Ovary (tissue), 10 donors: ENCODE results near the gene LIAS. TPM values are rescaled to one million over a fixed set of nuclear protein-coding genes. Genes with fewer than 3 reads are reported as not detected.
"Not testable (repeated sequence)": the region's sequence is repeated elsewhere in the genome, so short reads cannot be mapped to it uniquely, and the experiment has no call there.

Source experiments
- DNase-seq, 5 donors: peaks; one replicate each; pipeline ENCODE4 v3.0.0-alpha.2; 2019 to 2020
- H3K27ac ChIP-seq, 2 donors: fragments of 200-600 bp; one replicate each; pipeline versions ENCODE4 v1.5.1 to v1.8.0; 2019 to 2022
- H3K27me3 ChIP-seq: fragments of 200-600 bp; one replicate; pipeline ENCODE4 v1.8.0; 2022
- H3K36me3 ChIP-seq: fragments of 200-600 bp; sonication (generic); one replicate; pipeline ENCODE4 v1.5.1; 2019
- H3K4me1 ChIP-seq: one replicate; pipeline ENCODE4 v1.8.1; 2013; ENCODE audit warnings: mild to moderate bottlenecking, moderate library complexity; ENCODE audit not compliant: insufficient read depth
- H3K4me3 ChIP-seq: fragments of 200-600 bp; sonication (generic); one replicate; pipeline ENCODE4 v1.5.1; 2017
- H3K9me3 ChIP-seq, 2 donors: fragments of 200-600 bp in 1 of 2; sonication (generic) in 1 of 2; one replicate each; pipeline versions ENCODE4 v1.5.1 to v1.8.1; 2013 to 2019; ENCODE audit warnings: mild to moderate bottlenecking in 1 of 2, moderate library complexity in 1 of 2
- EP300 ChIP-seq: sonication (generic); formaldehyde crosslinking; IDR thresholded peaks from one replicate; pipeline ENCODE4 v1.6.1; 2017; ENCODE audit warnings: antibody characterized with exemption
- POLR2A ChIP-seq: fragments of 450-650 bp; IDR thresholded peaks from one replicate; pipeline ENCODE4 v1.6.1; 2017; ENCODE audit warnings: antibody characterized with exemption, mild to moderate bottlenecking, moderate library complexity
- WGBS, 3 donors: extraction: QIAGEN DNeasy Blood & Tissue Kit in 1 of 3; methylation state at CpG; one replicate each; pipeline versions ENCODE4 v1.1.5 to v1.1.7; 2013 to 2017; 5-methylcytosine and 5-hydroxymethylcytosine counted together
- intact Hi-C, 4 donors: fragments of 100-400 bp; cut with DNase I; formaldehyde crosslinking; loops; one replicate each; pipeline versions ENCODE4 v1.11.0 to v1.15.1; 2022 to 2023
- long read RNA-seq, 3 donors: library from polyadenylated mRNA in 2 of 3; unstranded in 2 of 3; transcript quantifications; one replicate each; pipeline ENCODE4 v2.0.0 and lab custom pipeline, GENCODE V29; 2021 to 2026
- polyA plus RNA-seq, 2 donors: library from polyadenylated mRNA; stranded (reverse); fragments of 200-250 nt in 1 of 2; fragments of 350-450 nt in 1 of 2; fragmentation: Illumina TruSeq in 1 of 2; extraction: RNeasy Lipid Tissue Mini Kit (QIAGEN cat#74804) in 1 of 2; gene quantifications; one replicate each; pipeline ENCODE4 v1.2.3, GENCODE V29; 2013 to 2014
- total RNA-seq, 7 donors: library from RNA; depleted of rRNA in 2 of 7; stranded (reverse); fragments of >200 nt in 2 of 7; fragmentation: NEBNext Ultra II Directional in 3 of 7; extraction: Animal tissue kit (Norgen Biotek cat#: 25700) in 3 of 7; gene quantifications; one replicate each; pipeline versions ENCODE4 v1.1.0 to v1.2.4, GENCODE V29; 2016 to 2023
- TF ChIP-seq, protein P1 (sequence below), 3 donors: fragments of 450-650 bp in 2 of 3; fragments of 200-600 bp in 1 of 3; IDR thresholded peaks; one replicate each; pipeline versions ENCODE4 v1.5.1 to v1.8.0; 2016 to 2022; ENCODE audit warnings: antibody characterized with exemption in 3 of 3, mild to moderate bottlenecking in 1 of 3
- donor health status: DM: no; HTN: no; CAD: no; lungs with moderate emphysema.
- donor health status: DM: no; HTN: no; CAD: no.
- donor health status: Bipolar disorder and iron deficiency.
- donor health status: DM: yes; HTN: yes; CAD: no.
- donor health status: DM: no; HTN: no; CAD: no.
- donor health status: DM: yes; HTN: yes; CAD: no.

The LIAS gene
- total RNA-seq = 10 to 100 TPM; 12.7 to 22.2 (median 15.6) TPM
- 10 to 100 TPM; 24.1 to 32.4 TPM for polyA plus RNA-seq
- long read RNA-seq, donor 1, full-length matches to known transcripts = 63 of 73 reads
- long read RNA-seq, donor 1, partial matches to known transcripts = 4 of 73 reads
- long read RNA-seq, donor 1, other reads (novel, unspliced or antisense) = 6 of 73 reads
- long read RNA-seq, donor 2, full-length matches to known transcripts = 12 of 12 reads
- long read RNA-seq, donor 2, partial matches to known transcripts = 0 of 12 reads
- long read RNA-seq, donor 2, other reads (novel, unspliced or antisense) = 0 of 12 reads
- long read RNA-seq, donor 3, full-length matches to known transcripts = 14 of 17 reads
- long read RNA-seq, donor 3, partial matches to known transcripts = 0 of 17 reads
- long read RNA-seq, donor 3, other reads (novel, unspliced or antisense) = 3 of 17 reads

GRCh38 chr4:39458505-39459300 lies at the start of gene LIAS, which contains the start of gene RPL9:
Gene LIAS, plus strand, starts transcription at chr4:39459056. Its CDS starts 62 bp downstream, at chr4:39459118.
Gene RPL9, minus strand, starts transcription at chr4:39458922. Its CDS starts 483 bp downstream, at chr4:39458439.
- H3K4me3 ChIP-seq = peak within 1 kb of the TSS; percentile 76
- peak within 1 kb of the TSS; percentile 85 to 90 for H3K27ac ChIP-seq
- WGBS, 3 donors = 0 to 1% (median 0%) methylated on average over 51 to 55 of the region's 55 CpGs
- peaks cover 3% of the 10 kb centered on the region for H3K4me1 ChIP-seq
- intact Hi-C loops = loop anchor here in 1 of 4 donors (5.0 kb wide), 1 partner anchor 184 kb away; no protein-coding TSS in a partner anchor
- peaks cover 2% of the 10 kb centered on the region for H3K36me3 ChIP-seq
- H3K9me3 ChIP-seq = no peaks in the 10 kb centered on the region
- TF ChIP-seq POLR2A = peak; percentile 98
- peak; percentile 47 for TF ChIP-seq EP300
- TF ChIP-seq, protein P1, sequence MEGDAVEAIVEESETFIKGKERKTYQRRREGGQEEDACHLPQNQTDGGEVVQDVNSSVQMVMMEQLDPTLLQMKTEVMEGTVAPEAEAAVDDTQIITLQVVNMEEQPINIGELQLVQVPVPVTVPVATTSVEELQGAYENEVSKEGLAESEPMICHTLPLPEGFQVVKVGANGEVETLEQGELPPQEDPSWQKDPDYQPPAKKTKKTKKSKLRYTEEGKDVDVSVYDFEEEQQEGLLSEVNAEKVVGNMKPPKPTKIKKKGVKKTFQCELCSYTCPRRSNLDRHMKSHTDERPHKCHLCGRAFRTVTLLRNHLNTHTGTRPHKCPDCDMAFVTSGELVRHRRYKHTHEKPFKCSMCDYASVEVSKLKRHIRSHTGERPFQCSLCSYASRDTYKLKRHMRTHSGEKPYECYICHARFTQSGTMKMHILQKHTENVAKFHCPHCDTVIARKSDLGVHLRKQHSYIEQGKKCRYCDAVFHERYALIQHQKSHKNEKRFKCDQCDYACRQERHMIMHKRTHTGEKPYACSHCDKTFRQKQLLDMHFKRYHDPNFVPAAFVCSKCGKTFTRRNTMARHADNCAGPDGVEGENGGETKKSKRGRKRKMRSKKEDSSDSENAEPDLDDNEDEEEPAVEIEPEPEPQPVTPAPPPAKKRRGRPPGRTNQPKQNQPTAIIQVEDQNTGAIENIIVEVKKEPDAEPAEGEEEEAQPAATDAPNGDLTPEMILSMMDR (IDR thresholded peaks at IDR 0.05) = peak in 1 of 3 donors; percentile 24
- peak; percentile 97 to 98 (median 97) for DNase-seq
- no peaks in the 10 kb centered on the region for H3K27me3 ChIP-seq

GRCh38 chr4:39410415-39410814 lies 48.4 kb upstream of the LIAS start:
- TF ChIP-seq EP300 (no peak), POLR2A (no peak)
- TF ChIP-seq, protein P1 (IDR thresholded peaks at IDR 0.05) = no peak
- intact Hi-C loops = no loop called here
- no peak overlapping the region for H3K4me3 ChIP-seq

DNA sequence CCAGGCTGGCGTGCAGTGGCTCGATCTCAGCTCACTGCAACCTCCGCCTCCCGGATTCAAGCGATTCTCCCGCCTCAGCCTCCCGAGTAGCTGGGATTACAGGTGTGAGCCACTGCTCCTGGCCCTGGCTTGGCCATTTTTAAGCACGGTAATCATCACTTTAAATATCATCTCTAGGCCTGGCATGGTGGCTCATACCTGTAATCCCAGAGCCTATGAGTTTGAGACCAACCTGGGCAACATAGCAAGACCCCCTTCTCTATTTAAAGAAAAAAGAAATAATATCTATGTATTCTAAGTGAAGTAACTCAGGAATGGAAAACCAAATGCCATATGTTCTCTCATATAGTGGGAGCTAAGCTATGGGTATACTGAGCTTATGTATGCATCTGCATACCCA lies 47.3 kb upstream of the LIAS start:
- H3K9me3 ChIP-seq, H3K36me3 ChIP-seq, H3K4me1 ChIP-seq, intact Hi-C loops, H3K4me3 ChIP-seq, DNase-seq, H3K27ac ChIP-seq, H3K27me3 ChIP-seq: not testable (repeated sequence)
- 89 to 98% (median 93%) methylated on average over 8 of the region's 8 CpGs for WGBS, 3 donors

More at GRCh38 chr4:39410415-39410814, 48.4 kb upstream of the LIAS start:
- Histone ChIP-seq H3K4me1 (no peaks in the 10 kb centered on the region), H3K27ac (no peak overlapping the region), H3K27me3 (no peaks in the 10 kb centered on the region), H3K9me3 (no peaks in the 10 kb centered on the region), H3K36me3 (no peaks in the 10 kb centered on the region)
- no peak for DNase-seq
- WGBS, 3 donors = 5 to 17% (median 10%) methylated on average over 5 of the region's 5 CpGs

DNA sequence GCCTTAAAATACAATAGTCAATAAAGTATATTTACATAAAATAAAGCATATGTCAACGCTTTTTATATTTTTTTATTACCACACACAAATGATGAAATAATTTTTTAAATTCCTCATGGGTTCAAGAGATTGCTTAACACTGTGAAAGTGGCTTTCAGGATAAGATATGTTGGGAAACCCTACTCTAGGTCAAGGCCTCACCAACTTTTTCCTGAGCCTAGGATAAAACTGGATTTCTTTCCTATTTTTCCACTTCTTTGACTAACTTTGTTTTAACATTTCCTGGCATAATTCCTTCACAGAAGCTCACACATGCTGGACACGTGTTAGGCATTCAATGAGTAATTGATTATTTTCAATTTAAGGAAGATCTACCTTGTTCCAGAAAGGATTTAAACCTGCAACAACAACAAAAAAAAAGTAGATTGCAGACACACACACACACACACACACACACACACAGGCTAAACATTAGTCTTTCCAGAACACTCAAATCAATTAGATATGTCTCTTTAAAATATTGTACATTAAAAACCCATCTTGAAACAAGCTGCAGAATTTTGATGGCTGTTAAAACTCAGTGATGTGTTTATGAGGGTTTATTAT lies 43.1 kb upstream of the LIAS start:
- no peak overlapping the region for H3K27ac ChIP-seq
- 23 to 35% (median 26%) methylated on average over 2 of the region's 2 CpGs for WGBS, 3 donors
- no peak for DNase-seq

More for the DNA sequence above, 43.1 kb upstream of the LIAS start:
- H3K4me3 ChIP-seq = no peak overlapping the region
- no peaks in the 10 kb centered on the region for H3K4me1 ChIP-seq
- H3K27me3 ChIP-seq = no peaks in the 10 kb centered on the region
- no peak for TF ChIP-seq EP300
- TF ChIP-seq, protein P1 (IDR thresholded peaks at IDR 0.05) = no peak
- no peaks in the 10 kb centered on the region for H3K9me3 ChIP-seq
- intact Hi-C loops = no loop called here
- no peaks in the 10 kb centered on the region for H3K36me3 ChIP-seq
